K562 (cell line): ENCODE measurements around the gene CD3D. TPM values are rescaled to one million over a fixed set of nuclear protein-coding genes. Genes with fewer than 3 reads are reported as not detected.

Experiments used
- ATAC-seq: fragments of 200-7000 bp; cut with Tn5 transposase; 3 replicates; pipeline ENCODE4 v1.9.1; 2020; ENCODE audit warnings: moderate library complexity
- BruUV-seq: library from RNA; stranded (reverse); fragments of 400-500 nt; replicated peaks from 2 replicates; lab custom pipeline; 2021; lab: Mats Ljungman, UMichigan
- CTCF ChIA-PET: fragments of 300-600 bp; formaldehyde crosslinking; extraction: SDS; loops from one replicate; lab custom pipeline; 2021; ENCODE audit warnings: low intra/inter-chr PET ratio; lab: Yijun Ruan, JAX
- POLR2A ChIA-PET: fragments of 300-600, 350-650 bp; sonication (Branson Sonifier 250); formaldehyde crosslinking; extraction: SDS; loops from one replicate; lab custom pipeline; 2021; ENCODE audit warnings: antibody characterized with exemption, inconsistent platforms; lab: Yijun Ruan, JAX
- DNase-seq, 4 experiments: peaks; one replicate each; pipeline versions ENCODE4 v3.0.0 to v3.0.0-alpha.2; 2011 to 2018; ENCODE audit warnings: low spot score in 3 of 4, mixed read lengths in 3 of 4; ENCODE audit errors: extremely low read depth in 1 of 4
- FAIRE-seq: peaks from 2 replicates; lab custom pipeline; 2011; peaks lifted over from hg19 to GRCh38; lab: Jason Lieb, UNC
- H2AFZ ChIP-seq: 2 replicates; pipeline ENCODE4 v1.6.0; 2011; ENCODE audit warnings: low read depth, low read length, control low read depth, inconsistent platforms
- H3K27ac ChIP-seq: fragments of 200-600 bp; 3 replicates; pipeline ENCODE4 v1.8.0; 2011; ENCODE audit warnings: low read depth, mild to moderate bottlenecking, control low read depth, inconsistent platforms, low read length, moderate library complexity, mixed read lengths; ENCODE audit errors: extremely low read depth
- H3K27me3 ChIP-seq, 2 experiments: fragments of 300-600 bp in 1 of 2; 2 replicates in 1 of 2; 3 replicates in 1 of 2; pipeline versions ENCODE4 v1.6.0 to v1.8.0; 2011; ENCODE audit warnings: inconsistent platforms in 2 of 2, low read length in 2 of 2, mild to moderate bottlenecking in 1 of 2, mixed read lengths in 1 of 2, moderate library complexity in 1 of 2; ENCODE audit not compliant: control insufficient read depth in 2 of 2, insufficient read depth in 2 of 2
- H3K36me3 ChIP-seq: fragments of 300-600 bp; 3 replicates; pipeline ENCODE4 v1.8.0; 2011; ENCODE audit warnings: mild to moderate bottlenecking, low read length, inconsistent platforms; ENCODE audit not compliant: control insufficient read depth, insufficient read depth
- H3K4me1 ChIP-seq, 2 experiments: fragments of 200-600 bp in 1 of 2; replicated peaks in 1 of 2; 2 replicates in 1 of 2; 3 replicates in 1 of 2; pipeline versions ENCODE4 v1.5.1 to v1.8.0; 2011; ENCODE audit warnings: inconsistent platforms in 2 of 2, low read length in 2 of 2, mild to moderate bottlenecking in 1 of 2, mixed read lengths in 1 of 2, moderate library complexity in 1 of 2; ENCODE audit not compliant: control insufficient read depth in 2 of 2, insufficient read depth in 2 of 2
- H3K4me2 ChIP-seq: 2 replicates; pipeline ENCODE4 v1.6.1; 2011; ENCODE audit warnings: low read length, control low read depth, inconsistent platforms, mixed read lengths; ENCODE audit not compliant: insufficient read depth
- H3K4me3 ChIP-seq: fragments of 200-600 bp; sonication (generic), shearing (Covaris generic); 2 replicates; pipeline ENCODE4 v1.5.1; 2016; ENCODE audit warnings: control low read depth, inconsistent platforms
- H3K79me2 ChIP-seq: fragments of 200-600 bp; 3 replicates; pipeline ENCODE4 v1.8.0; 2011; ENCODE audit warnings: low read length, inconsistent platforms; ENCODE audit not compliant: control insufficient read depth, insufficient read depth
- H3K9ac ChIP-seq, 2 experiments: 2 replicates each; pipeline versions ENCODE4 v1.6.0 to v1.6.1; 2011; ENCODE audit warnings: low read depth in 2 of 2, low read length in 2 of 2, control low read depth in 1 of 2, inconsistent platforms in 1 of 2, mild to moderate bottlenecking in 1 of 2, mixed read lengths in 1 of 2; ENCODE audit not compliant: insufficient read depth in 1 of 2
- H3K9me1 ChIP-seq: one replicate; pipeline ENCODE4 v1.6.0; 2011; ENCODE audit warnings: inconsistent platforms, mild to moderate bottlenecking, low read length, moderate library complexity; ENCODE audit not compliant: control insufficient read depth, insufficient read depth
- H3K9me3 ChIP-seq: replicated peaks from 2 replicates; pipeline ENCODE4 v1.5.1; 2011; ENCODE audit warnings: low read depth, low read length, inconsistent platforms; ENCODE audit not compliant: control insufficient read depth, insufficient read depth
- H4K20me1 ChIP-seq: replicated peaks from 2 replicates; pipeline ENCODE4 v1.6.1; 2011; ENCODE audit warnings: low read length, inconsistent platforms, mixed read lengths; ENCODE audit not compliant: control insufficient read depth, insufficient read depth
- E2F8 ChIP-seq: fragments of 450-650 bp; IDR thresholded peaks from 2 replicates; pipeline ENCODE4 v1.7.1; 2018; ENCODE audit warnings: mild to moderate bottlenecking, low read depth; ENCODE audit not compliant: partially characterized antibody
- GABPB1 ChIP-seq: sonication (generic); formaldehyde crosslinking; IDR thresholded peaks from 2 replicates; pipeline ENCODE4 v1.8.0; 2022; ENCODE audit warnings: mild to moderate bottlenecking, missing genetic modification reagents
- HDAC1 ChIP-seq, 2 experiments: fragments of 450-650 bp; IDR thresholded peaks; 2 replicates each; pipeline ENCODE4 v1.6.1; 2016 to 2017; ENCODE audit warnings: inconsistent platforms in 1 of 2, mild to moderate bottlenecking in 1 of 2, moderate library complexity in 1 of 2
- HDAC3 ChIP-seq: fragments of 450-650 bp; IDR thresholded peaks from 2 replicates; pipeline ENCODE4 v1.6.1; 2018; ENCODE audit warnings: borderline replicate concordance, mild to moderate bottlenecking, moderate library complexity; ENCODE audit not compliant: partially characterized antibody
- HLTF ChIP-seq: fragments of 450-650 bp; IDR thresholded peaks from 2 replicates; pipeline ENCODE4 v1.6.1; 2016
- MBD1 ChIP-seq: fragments of 250-450 bp; sonication (Bioruptor Pico); IDR thresholded peaks from 2 replicates; pipeline ENCODE4 v1.8.0; 2022; ENCODE audit warnings: inconsistent platforms
- TRIM25 ChIP-seq: fragments of 450-650 bp; IDR thresholded peaks from 2 replicates; pipeline ENCODE4 v1.7.0; 2016; ENCODE audit warnings: borderline replicate concordance
- WHSC1 ChIP-seq: IDR thresholded peaks from one replicate; pipeline ENCODE4 v1.6.1; 2012; ENCODE audit warnings: low read length, control low read depth, inconsistent platforms
- ZKSCAN1 ChIP-seq: fragments of 150-350 bp; IDR thresholded peaks from 2 replicates; pipeline ENCODE4 v1.6.1; 2016; ENCODE audit warnings: low read depth, low read length
- ZNF639 ChIP-seq, 2 experiments: fragments of 200-800 bp in 1 of 2; sonication (Bioruptor generic) in 1 of 2; sonication (generic) in 1 of 2; formaldehyde crosslinking in 1 of 2; IDR thresholded peaks in 1 of 2; conservative IDR thresholded peaks in 1 of 2; 2 replicates each; pipeline versions ENCODE4 v1.5.0 to v1.6.1; 2016 to 2020; ENCODE audit warnings: missing compliant biosample characterization in 1 of 2, missing genetic modification characterization in 1 of 2, missing genetic modification reagents in 1 of 2
- ZNF778 ChIP-seq: fragments of 450-650 bp; formaldehyde crosslinking; IDR thresholded peaks from 2 replicates; pipeline ENCODE4 v1.4.0; 2020; ENCODE audit warnings: mild to moderate bottlenecking, moderate library complexity
- ZNF785 ChIP-seq: fragments of 250-450 bp; sonication (Bioruptor Pico); IDR thresholded peaks from 2 replicates; pipeline ENCODE4 v1.4.0; 2020; ENCODE audit warnings: mild to moderate bottlenecking
- WGBS: fragments of 100-300 bp; shearing (Covaris generic); methylation state at CpG from one replicate; pipeline ENCODE4 v1.1.6; 2016; ENCODE audit warnings: low coverage, mixed read lengths; ENCODE audit not compliant: insufficient coverage; ENCODE audit errors: missing lambda C conversion rate; 5-methylcytosine and 5-hydroxymethylcytosine counted together
- in situ Hi-C: fragments of 300-500 bp; cut with MboI; formaldehyde crosslinking; loops from 4 replicates; pipeline ENCODE4 v1.15.0; 2018; ENCODE audit warnings: inconsistent platforms, mixed read lengths
- intact Hi-C: fragments of 100-400 bp; cut with micrococcal nuclease; formaldehyde crosslinking; loops from 2 replicates; pipeline ENCODE4 v1.14.2; 2022
- polyA plus RNA-seq, 8 experiments: library from polyadenylated mRNA; depleted of rRNA in 4 of 8; stranded (reverse) in 5 of 8; unstranded in 3 of 8; fragments of >200 nt; fragmentation: Nextera tagmentation in 2 of 8; fragmentation: Illumina TruSeq in 1 of 8; extraction: Ambion mirVana in 2 of 8; extraction: Trizol in 1 of 8; gene quantifications; 2 replicates each; pipeline versions ENCODE4 v1.2.1 to v1.2.3, GENCODE V29; 2011 to 2014; ENCODE audit warnings: inconsistent platforms in 1 of 8, missing spikeins in 1 of 8
- total RNA-seq, 7 experiments: library from RNA; depleted of rRNA in 6 of 7; stranded (reverse); fragments of >200 nt in 6 of 7; fragmentation: Illumina TruSeq in 2 of 7; extraction: Trizol in 2 of 7; gene quantifications; 2 replicates each; pipeline versions ENCODE4 v1.2.1 to v1.2.3, GENCODE V29; 2011 to 2021; ENCODE audit warnings: low replicate concordance in 1 of 7

CD3D gene
- total and polyA plus RNA-seq, 9 of the 15 experiments (the other 6 are each of a cell fraction or from before 2014, with no cell fraction given) = 36.2 to 238 (median 67.1) TPM

- no peak for TF ChIP-seq ZNF639 (CRISPR knock-in tag; conservative IDR thresholded peaks at IDR 0.05 in 1 of 2, IDR thresholded peaks at IDR 0.05 in 1 of 2)
- TF ChIP-seq TRIM25 = no peak
Measured at GRCh38 chr11:118318581-118319336, 23.7 kb downstream of the CD3D start (continued).

GRCh38 chr11:118318124-118318523 is 24.4 kb downstream of the CD3D start:
- intact Hi-C loops (no loop called here), in situ Hi-C loops (no loop called here)
- no peak overlapping the region for H3K4me2 ChIP-seq
- no peak overlapping the region for H2AFZ ChIP-seq
- peaks cover 0 to 7% of the 10 kb centered on the region in 2 experiments; a peak in 1 of 5 replicates for H3K27me3 ChIP-seq
- H3K9me3 ChIP-seq = no peaks in the 10 kb centered on the region
- no peak overlapping the region for H3K4me3 ChIP-seq
- H3K27ac ChIP-seq = no peak overlapping the region
- ATAC-seq = no peak
- no peaks in the 10 kb centered on the region for H4K20me1 ChIP-seq
- no peak overlapping the region for H3K9ac ChIP-seq
- CTCF ChIA-PET = no interaction called here
- WGBS = 51% methylated on average over 4 of the region's 4 CpGs
- DNase-seq = no peak
- peaks cover 29 to 42% of the 10 kb centered on the region in 2 experiments for H3K4me1 ChIP-seq
- peaks cover 3% of the 10 kb centered on the region for H3K9me1 ChIP-seq
- BruUV-seq = no TSS peak
- no peaks in the 10 kb centered on the region for H3K79me2 ChIP-seq
- POLR2A ChIA-PET = no interaction called here
- no peak for FAIRE-seq
- no peaks in the 10 kb centered on the region for H3K36me3 ChIP-seq
- TF ChIP-seq E2F8 (no peak), ZNF785 (CRISPR knock-in tag) (no peak), MBD1 (CRISPR knock-in tag) (no peak), HDAC3 (no peak), GABPB1 (CRISPR knock-in tag) (no peak), HDAC1 (IDR thresholded peaks at IDR 0.05) (no peak), ZKSCAN1 (no peak), WHSC1 (no peak), HLTF (no peak), ZNF778 (no peak)
